Measurements from ENCODE around the gene ZKSCAN8. TPM values are rescaled to one million over a fixed set of nuclear protein-coding genes. Genes with fewer than 3 reads are reported as not detected.

ZKSCAN8 gene
- polyA plus RNA-seq, 1 donor (not counting 4 experiments of a cell fraction or from before 2014, with no cell fraction given), result 6.4 TPM

GRCh38 chr6:28171271-28171670 lies 29.6 kb downstream of the ZKSCAN8 start:
- Histone ChIP-seq H3K36me3 (ENCODE audit: control insufficient read depth in 2 of 2, extremely low read depth in 1 of 2, insufficient read depth in 2 of 2, low read length in 2 of 2) (peaks cover 0 to 1% of the 10 kb centered on the region in 2 experiments), H3K27ac (ENCODE audit: control insufficient read depth, insufficient read depth, low read length) (no peak overlapping the region), H3K9ac (ENCODE audit: control insufficient read depth, extremely low read depth, insufficient read depth, low read length) (no peak overlapping the region), H3K9me3 (ENCODE audit: control insufficient read depth, low read depth, low read length) (no peaks in the 10 kb centered on the region), H3K27me3 (ENCODE audit: control insufficient read depth, extremely low read depth, insufficient read depth, low read length) (no peaks in the 10 kb centered on the region), H3K9me1 (ENCODE audit: control insufficient read depth, extremely low read depth, insufficient read depth, low read length) (no peaks in the 10 kb centered on the region), H2AFZ (ENCODE audit: control insufficient read depth, low read length) (no peak overlapping the region), H4K20me1 (ENCODE audit: control insufficient read depth, extremely low read depth, insufficient read depth, low read length) (no peaks in the 10 kb centered on the region), H3K4me2 (ENCODE audit: control insufficient read depth, extremely low read depth, insufficient read depth, low read depth, low read length) (no peak overlapping the region), H3K4me1 (ENCODE audit: control insufficient read depth, extremely low read depth, insufficient read depth, low read length) (peaks cover 5% of the 10 kb centered on the region), H3K4me3 (ENCODE audit: control insufficient read depth in 2 of 3, extremely low read depth in 1 of 3, insufficient read depth in 2 of 3, low read depth in 1 of 3, low read length in 3 of 3) (no peak overlapping the region), H3K79me2 (ENCODE audit: control insufficient read depth, insufficient read depth, low read length) (no peaks in the 10 kb centered on the region)
- dilution Hi-C loops (cut with MboI; ENCODE audit: extremely low pct_ligation_motif_present, low sequenced_read_pairs), result no loop called here
- DNase-seq (ENCODE audit: low read depth, low spot score), result no peak
- TF ChIP-seq EZH2 (IDR thresholded peaks at IDR 0.05; ENCODE audit: low read length), result no peak
- TF ChIP-seq, protein P1, sequence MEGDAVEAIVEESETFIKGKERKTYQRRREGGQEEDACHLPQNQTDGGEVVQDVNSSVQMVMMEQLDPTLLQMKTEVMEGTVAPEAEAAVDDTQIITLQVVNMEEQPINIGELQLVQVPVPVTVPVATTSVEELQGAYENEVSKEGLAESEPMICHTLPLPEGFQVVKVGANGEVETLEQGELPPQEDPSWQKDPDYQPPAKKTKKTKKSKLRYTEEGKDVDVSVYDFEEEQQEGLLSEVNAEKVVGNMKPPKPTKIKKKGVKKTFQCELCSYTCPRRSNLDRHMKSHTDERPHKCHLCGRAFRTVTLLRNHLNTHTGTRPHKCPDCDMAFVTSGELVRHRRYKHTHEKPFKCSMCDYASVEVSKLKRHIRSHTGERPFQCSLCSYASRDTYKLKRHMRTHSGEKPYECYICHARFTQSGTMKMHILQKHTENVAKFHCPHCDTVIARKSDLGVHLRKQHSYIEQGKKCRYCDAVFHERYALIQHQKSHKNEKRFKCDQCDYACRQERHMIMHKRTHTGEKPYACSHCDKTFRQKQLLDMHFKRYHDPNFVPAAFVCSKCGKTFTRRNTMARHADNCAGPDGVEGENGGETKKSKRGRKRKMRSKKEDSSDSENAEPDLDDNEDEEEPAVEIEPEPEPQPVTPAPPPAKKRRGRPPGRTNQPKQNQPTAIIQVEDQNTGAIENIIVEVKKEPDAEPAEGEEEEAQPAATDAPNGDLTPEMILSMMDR (optimal IDR thresholded peaks at IDR 0.05 in 1 of 3, IDR thresholded peaks at IDR 0.05 in 1 of 3, conservative IDR thresholded peaks at IDR 0.05 in 1 of 3; ENCODE audit: extremely low read depth in 1 of 3, insufficient read depth in 2 of 3, low read length in 3 of 3), result no peak
- FAIRE-seq, result no peak

DNA sequence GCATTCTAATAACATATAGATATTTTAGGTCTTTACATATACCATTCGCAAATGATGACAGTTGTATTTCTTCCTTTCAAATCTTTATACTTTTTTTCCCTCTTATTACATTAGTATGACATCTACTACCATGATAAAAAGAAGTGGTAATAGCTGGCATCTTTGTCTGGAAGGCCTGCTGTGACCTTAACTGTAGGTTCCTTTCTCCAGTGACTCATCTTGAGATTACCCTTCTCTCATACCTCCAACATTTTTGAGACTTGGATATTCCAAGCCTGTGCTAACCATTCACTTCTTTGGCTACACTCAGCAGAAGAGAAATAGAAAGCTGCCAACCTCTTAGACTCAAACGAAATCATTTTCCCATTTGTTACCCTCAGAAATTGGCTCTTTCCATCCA lies 30.3 kb downstream of the ZKSCAN8 start:
- Histone ChIP-seq H3K79me2 (ENCODE audit: control insufficient read depth, insufficient read depth, low read length) (no peaks in the 10 kb centered on the region), H2AFZ (ENCODE audit: control insufficient read depth, low read length) (no peak overlapping the region), H3K4me1 (ENCODE audit: control insufficient read depth, extremely low read depth, insufficient read depth, low read length) (no peaks in the 10 kb centered on the region), H3K27me3 (ENCODE audit: control insufficient read depth, extremely low read depth, insufficient read depth, low read length) (no peaks in the 10 kb centered on the region), H3K36me3 (ENCODE audit: control insufficient read depth in 2 of 2, extremely low read depth in 1 of 2, insufficient read depth in 2 of 2, low read length in 2 of 2) (peaks cover 0 to 1% of the 10 kb centered on the region in 2 experiments), H3K9me1 (ENCODE audit: control insufficient read depth, extremely low read depth, insufficient read depth, low read length) (no peaks in the 10 kb centered on the region), H3K4me3 (ENCODE audit: control insufficient read depth in 2 of 3, extremely low read depth in 1 of 3, insufficient read depth in 2 of 3, low read depth in 1 of 3, low read length in 3 of 3) (no peak overlapping the region), H3K9me3 (ENCODE audit: control insufficient read depth, low read depth, low read length) (no peaks in the 10 kb centered on the region), H3K4me2 (ENCODE audit: control insufficient read depth, extremely low read depth, insufficient read depth, low read depth, low read length) (no peak overlapping the region), H3K27ac (ENCODE audit: control insufficient read depth, insufficient read depth, low read length) (no peak overlapping the region), H3K9ac (ENCODE audit: control insufficient read depth, extremely low read depth, insufficient read depth, low read length) (no peak overlapping the region), H4K20me1 (ENCODE audit: control insufficient read depth, extremely low read depth, insufficient read depth, low read length) (no peaks in the 10 kb centered on the region)
- TF ChIP-seq, protein P1 (optimal IDR thresholded peaks at IDR 0.05 in 1 of 3, IDR thresholded peaks at IDR 0.05 in 1 of 3, conservative IDR thresholded peaks at IDR 0.05 in 1 of 3; ENCODE audit: extremely low read depth in 1 of 3, insufficient read depth in 2 of 3, low read length in 3 of 3), result no peak
- no peak for TF ChIP-seq EZH2 (IDR thresholded peaks at IDR 0.05; ENCODE audit: low read length)
- FAIRE-seq (no peak), DNase-seq (ENCODE audit: low read depth, low spot score) (no peak)
- dilution Hi-C loops (cut with MboI; ENCODE audit: extremely low pct_ligation_motif_present, low sequenced_read_pairs), result no loop called here
